Esophagus (tissue), 2 donors: ENCODE results near the gene ZSWIM8. TPM values are rescaled to one million over a fixed set of nuclear protein-coding genes. Genes with fewer than 3 reads are reported as not detected.
A peak's percentile ranks its signal among the peaks of the same experiment; 100 is the strongest.
"Not testable (repeated sequence)": the region's sequence is repeated elsewhere in the genome, so short reads cannot be mapped to it uniquely, and the experiment has no call there.

Experiments
- H3K27ac ChIP-seq, 2 donors: one replicate each; pipeline ENCODE4 v1.5.1; 2013; ENCODE audit warnings: low read depth in 2 of 2, mild to moderate bottlenecking in 2 of 2, inconsistent platforms in 1 of 2, low read length in 1 of 2, moderate library complexity in 1 of 2
- H3K27me3 ChIP-seq, 2 donors: one replicate each; pipeline ENCODE4 v1.6.1; 2013; ENCODE audit warnings: low read length in 2 of 2, control low read depth in 1 of 2, mild to moderate bottlenecking in 1 of 2; ENCODE audit not compliant: insufficient read depth in 2 of 2, control insufficient read depth in 1 of 2
- H3K36me3 ChIP-seq, 2 donors: one replicate each; pipeline ENCODE4 v1.6.1; 2013; ENCODE audit warnings: low read length in 1 of 2; ENCODE audit not compliant: control insufficient read depth in 2 of 2, insufficient read depth in 2 of 2
- H3K4me1 ChIP-seq, 2 donors: one replicate each; pipeline ENCODE4 v1.6.1; 2013; ENCODE audit warnings: low read length in 1 of 2; ENCODE audit not compliant: control insufficient read depth in 2 of 2, insufficient read depth in 2 of 2
- H3K4me3 ChIP-seq, 2 donors: one replicate each; pipeline ENCODE4 v1.5.1; 2013; ENCODE audit warnings: low read length in 2 of 2, mild to moderate bottlenecking in 2 of 2, low read depth in 1 of 2, moderate library complexity in 1 of 2
- H3K9me3 ChIP-seq, 2 donors: one replicate each; pipeline ENCODE4 v1.6.1; 2013; ENCODE audit warnings: mild to moderate bottlenecking in 2 of 2, low read depth in 1 of 2, low read length in 1 of 2, moderate library complexity in 1 of 2; ENCODE audit not compliant: control insufficient read depth in 2 of 2, insufficient read depth in 1 of 2
- WGBS, 2 donors: extraction: QIAGEN DNeasy Blood & Tissue Kit; methylation state at CpG; one replicate each; pipeline ENCODE4 v1.1.7; 2013; 5-methylcytosine and 5-hydroxymethylcytosine counted together
- polyA plus RNA-seq, 2 donors: library from polyadenylated mRNA; stranded (reverse); fragments of 200-250 nt; gene quantifications; one replicate each; pipeline ENCODE4 v1.2.3, GENCODE V29; 2013
- donor health status: healthy with polysubstance abuse.
- donor health status: Bipolar disorder and iron deficiency.

Gene ZSWIM8
- 100 to 1,000 TPM; 109 to 156 TPM for polyA plus RNA-seq

GRCh38 chr10:73785211-73785720, at the start of gene ZSWIM8:
TSS of gene ZSWIM8 (plus strand) at chr10:73785606. CDS start at chr10:73785879, 273 bp downstream.
- Histone ChIP-seq H3K36me3 (peaks cover 15% of the 10 kb centered on the region in 2 donors), H3K27ac (peak within 1 kb of the TSS; percentile 89 to 97), H3K27me3 (no peaks in the 10 kb centered on the region), H3K9me3 (no peaks in the 10 kb centered on the region), H3K4me1 (peaks cover 4% of the 10 kb centered on the region in 2 donors), H3K4me3 (peak within 1 kb of the TSS; percentile 89 to 93)
- 0% methylated on average over 36 of the region's 36 CpGs for WGBS, 2 donors

- not testable (repeated sequence) for H3K27me3 ChIP-seq, H3K4me1 ChIP-seq, H3K4me3 ChIP-seq, H3K27ac ChIP-seq, H3K9me3 ChIP-seq, H3K36me3 ChIP-seq
- 94 to 98% methylated on average over 18 of the region's 18 CpGs for WGBS, 2 donors
These were observed 44.7 kb upstream of the ZSWIM8 start for GRCh38 chr10:73740501-73741254.

GRCh38 chr10:73742454-73742734, 43.0 kb upstream of the ZSWIM8 start:
- peaks cover 2 to 5% of the 10 kb centered on the region in 2 donors for H3K36me3 ChIP-seq
- H3K4me3 ChIP-seq: no peak overlapping the region
- no peaks in the 10 kb centered on the region for H3K9me3 ChIP-seq
- WGBS, 2 donors: 86 to 90% methylated on average over 5 of the region's 5 CpGs
- H3K27ac ChIP-seq: peak overlapping the region; percentile 48 to 70
- H3K27me3 ChIP-seq: no peaks in the 10 kb centered on the region
- peaks cover 0 to 2% of the 10 kb centered on the region in 2 donors for H3K4me1 ChIP-seq

GRCh38 chr10:73743327-73743904, 42.0 kb upstream of the ZSWIM8 start:
- Histone ChIP-seq H3K4me1 (peaks cover 0 to 2% of the 10 kb centered on the region in 2 donors), H3K9me3 (no peaks in the 10 kb centered on the region), H3K27me3 (no peaks in the 10 kb centered on the region), H3K36me3 (peaks cover 2 to 5% of the 10 kb centered on the region in 2 donors), H3K27ac (peak overlapping the region; percentile 86 to 97), H3K4me3 (peak overlapping the region; percentile 66 to 85)
- 35 to 37% methylated on average over 6 of the region's 6 CpGs for WGBS, 2 donors

GRCh38 chr10:73743905-73744663, 41.3 kb upstream of the ZSWIM8 start, which contains the start of gene SEC24C:
TSS of gene SEC24C (plus strand) at chr10:73744372. CDS start at chr10:73746833, 2,461 bp downstream.
- peak within 1 kb of the TSS; percentile 86 to 97 for H3K27ac ChIP-seq
- peaks cover 4 to 5% of the 10 kb centered on the region in 2 donors for H3K36me3 ChIP-seq
- H3K4me1 ChIP-seq: peaks cover 0 to 4% of the 10 kb centered on the region in 2 donors
- H3K27me3 ChIP-seq: no peaks in the 10 kb centered on the region
- peak within 1 kb of the TSS; percentile 66 to 85 for H3K4me3 ChIP-seq
- WGBS, 2 donors: 0 to 1% methylated on average over 35 to 36 of the region's 36 CpGs
- H3K9me3 ChIP-seq: no peaks in the 10 kb centered on the region

GRCh38 chr10:73744664-73744975, 40.8 kb upstream of the ZSWIM8 start:
- H3K36me3 ChIP-seq: peaks cover 4 to 5% of the 10 kb centered on the region in 2 donors
- no peaks in the 10 kb centered on the region for H3K9me3 ChIP-seq
- peaks cover 0 to 4% of the 10 kb centered on the region in 2 donors for H3K4me1 ChIP-seq
- 0 to 1% methylated on average over 10 of the region's 10 CpGs for WGBS, 2 donors
- peak overlapping the region; percentile 66 to 85 for H3K4me3 ChIP-seq
- peak overlapping the region; percentile 85 to 97 for H3K27ac ChIP-seq
- H3K27me3 ChIP-seq: no peaks in the 10 kb centered on the region

GRCh38 chr10:73746721-73747120, 38.7 kb upstream of the ZSWIM8 start:
- Histone ChIP-seq H3K36me3 (peaks cover 9 to 11% of the 10 kb centered on the region in 2 donors), H3K4me1 (peaks cover 0 to 4% of the 10 kb centered on the region in 2 donors), H3K9me3 (no peaks in the 10 kb centered on the region), H3K27ac (no peak overlapping the region), H3K4me3 (no peak overlapping the region), H3K27me3 (no peaks in the 10 kb centered on the region)
- 88% methylated on average over 2 of the region's 2 CpGs for WGBS, 2 donors

GRCh38 chr10:73750819-73751218, 34.6 kb upstream of the ZSWIM8 start:
- H3K27me3 ChIP-seq: no peaks in the 10 kb centered on the region
- no peaks in the 10 kb centered on the region for H3K9me3 ChIP-seq
- H3K36me3 ChIP-seq: peaks cover 10 to 15% of the 10 kb centered on the region in 2 donors
- H3K4me3 ChIP-seq: no peak overlapping the region
- H3K4me1 ChIP-seq: peaks cover 0 to 2% of the 10 kb centered on the region in 2 donors
- WGBS, 2 donors: 76 to 95% methylated on average over 1 of the region's 1 CpG
- no peak overlapping the region for H3K27ac ChIP-seq

- Histone ChIP-seq H3K9me3 (no peaks in the 10 kb centered on the region), H3K4me3 (no peak overlapping the region), H3K27me3 (no peaks in the 10 kb centered on the region), H3K27ac (peak overlapping the region in 1 of 2 donors; percentile 34), H3K36me3 (peaks cover 10 to 18% of the 10 kb centered on the region in 2 donors), H3K4me1 (no peaks in the 10 kb centered on the region)
- 76 to 88% methylated on average over 1 of the region's 1 CpG for WGBS, 2 donors
These were observed 29.2 kb upstream of the ZSWIM8 start for GRCh38 chr10:73756183-73756582.
